Right lobe of liver (tissue), 4 donors: ENCODE results near the gene EIF4G3.

ENCODE experiments used
- POLR2A ChIP-seq: fragments of 450-650 bp; IDR thresholded peaks from one replicate; pipeline ENCODE4 v1.6.1; 2017; ENCODE audit warnings: antibody characterized with exemption, mild to moderate bottlenecking
- TF ChIP-seq, protein P1 (sequence below), 4 donors: fragments of 200-600 bp in 3 of 4; fragments of 450-650 bp in 1 of 4; IDR thresholded peaks; one replicate each; pipeline versions ENCODE4 v1.5.1 to v1.8.0; 2016 to 2022; ENCODE audit warnings: antibody characterized with exemption in 4 of 4, mild to moderate bottlenecking in 2 of 4
- donor health status: DM: no; HTN: no; CAD: no.
- donor health status: DM: no; HTN: no; CAD: no.
- donor health status: DM: no; HTN: yes; CAD: no.

DNA sequence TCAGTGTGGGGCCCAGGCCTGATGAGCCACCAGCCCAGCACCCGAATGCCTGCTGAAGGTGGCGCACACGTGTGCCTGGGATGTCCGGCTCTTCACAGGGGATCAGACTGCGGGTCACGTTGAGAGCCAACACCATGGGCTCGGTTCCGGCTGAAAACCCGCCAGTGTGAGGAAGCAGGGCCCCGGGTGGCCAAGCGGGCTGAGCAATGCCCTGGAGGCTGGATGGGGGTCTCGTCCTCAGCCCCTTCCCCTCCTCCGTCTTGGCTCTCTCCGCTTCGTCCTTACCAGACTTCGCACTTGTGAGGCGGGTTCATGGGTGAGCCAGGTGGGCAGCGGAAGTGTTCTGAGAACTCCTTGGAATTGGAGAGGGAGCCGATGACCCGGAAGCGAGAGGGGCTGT is 43.0 kb upstream of the EIF4G3 start:
- TF ChIP-seq, protein P1, sequence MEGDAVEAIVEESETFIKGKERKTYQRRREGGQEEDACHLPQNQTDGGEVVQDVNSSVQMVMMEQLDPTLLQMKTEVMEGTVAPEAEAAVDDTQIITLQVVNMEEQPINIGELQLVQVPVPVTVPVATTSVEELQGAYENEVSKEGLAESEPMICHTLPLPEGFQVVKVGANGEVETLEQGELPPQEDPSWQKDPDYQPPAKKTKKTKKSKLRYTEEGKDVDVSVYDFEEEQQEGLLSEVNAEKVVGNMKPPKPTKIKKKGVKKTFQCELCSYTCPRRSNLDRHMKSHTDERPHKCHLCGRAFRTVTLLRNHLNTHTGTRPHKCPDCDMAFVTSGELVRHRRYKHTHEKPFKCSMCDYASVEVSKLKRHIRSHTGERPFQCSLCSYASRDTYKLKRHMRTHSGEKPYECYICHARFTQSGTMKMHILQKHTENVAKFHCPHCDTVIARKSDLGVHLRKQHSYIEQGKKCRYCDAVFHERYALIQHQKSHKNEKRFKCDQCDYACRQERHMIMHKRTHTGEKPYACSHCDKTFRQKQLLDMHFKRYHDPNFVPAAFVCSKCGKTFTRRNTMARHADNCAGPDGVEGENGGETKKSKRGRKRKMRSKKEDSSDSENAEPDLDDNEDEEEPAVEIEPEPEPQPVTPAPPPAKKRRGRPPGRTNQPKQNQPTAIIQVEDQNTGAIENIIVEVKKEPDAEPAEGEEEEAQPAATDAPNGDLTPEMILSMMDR (IDR thresholded peaks at IDR 0.05) = no peak
- no peak for TF ChIP-seq POLR2A
